UCSD-AML1 (cell line): Measurements from ENCODE around the gene OR11A1.

Experiments
- DNase-seq: peaks from one replicate; lab custom pipeline; 2025; ENCODE audit not compliant: unreplicated experiment; lab: John Stamatoyannopoulos, UW

The OR11A1 gene

DNA sequence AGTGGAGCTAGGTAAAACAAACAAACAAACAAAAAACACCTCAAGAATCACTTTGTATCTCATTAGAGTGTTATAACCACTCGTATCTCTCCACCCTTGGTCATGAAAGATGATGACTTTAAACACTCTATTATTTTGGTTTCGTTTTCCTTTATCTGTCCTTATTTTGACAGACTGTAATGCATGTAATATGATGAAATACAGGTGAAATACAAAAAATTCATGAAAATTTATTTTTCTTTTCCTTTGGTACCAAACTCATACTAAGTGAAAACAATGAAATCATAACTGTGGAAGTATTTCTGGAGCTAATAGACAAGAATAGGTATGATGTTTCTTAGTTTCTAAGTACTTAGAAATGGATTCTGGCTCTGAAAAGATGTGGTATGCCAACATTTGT, 57.3 kb downstream of the OR11A1 start:
- no peak for DNase-seq

DNA sequence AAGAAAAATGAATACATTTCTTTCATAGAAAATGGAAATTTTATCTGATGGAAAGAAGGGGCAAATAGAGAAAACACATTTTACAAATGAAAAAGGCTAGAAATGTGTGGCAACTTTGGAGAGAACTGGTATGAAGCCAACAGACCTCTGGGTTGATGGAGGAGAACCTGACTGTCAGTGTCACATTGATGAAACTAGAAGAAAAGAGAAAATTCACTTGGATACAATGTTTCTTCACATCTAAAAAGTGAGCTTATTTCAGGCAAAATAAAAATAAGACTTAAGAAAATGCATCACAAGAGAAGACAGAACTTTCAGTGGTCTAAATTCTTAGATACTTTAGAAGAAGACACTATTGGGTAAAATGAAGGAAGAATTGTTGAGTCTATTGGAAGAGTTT, 61.5 kb downstream of the OR11A1 start, which contains the start of gene OR12D2:
Gene OR12D2, plus strand, starts transcription at position 301 of the 400 bp plus-strand sequence. CDS start 1,069 bp downstream, outside the sequence.
- no peak for DNase-seq

DNA sequence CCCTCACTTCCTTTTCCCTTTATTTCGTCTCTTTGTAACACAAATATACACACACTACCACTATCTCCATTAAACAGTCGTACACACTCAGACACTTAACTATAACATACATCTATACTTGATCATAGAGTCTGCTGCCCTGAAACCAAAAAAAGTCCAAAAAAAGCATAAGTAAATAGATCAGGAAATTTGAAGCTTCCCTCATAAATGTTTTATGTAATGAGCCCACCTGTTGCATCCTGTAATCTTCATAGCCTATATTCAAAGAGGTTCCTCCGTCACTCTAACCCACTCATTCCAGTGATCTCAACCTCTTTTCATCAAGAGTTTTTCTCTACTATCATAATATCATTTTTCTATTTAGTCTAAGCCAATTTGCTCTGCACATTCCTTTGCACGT, 68.3 kb downstream of the OR11A1 start:
- DNase-seq, result no peak

GRCh38 chr6:29376003-29376402, 80.9 kb downstream of the OR11A1 start:
- no peak for DNase-seq
